HG03439 (cell line): ENCODE measurements around the gene SLC24A5.

Source experiments
- ATAC-seq: cut with Tn5 transposase; IDR thresholded peaks from one replicate; pipeline ENCODE4 v1.9.1; 2021; ENCODE audit warnings: mild to moderate bottlenecking, moderate library complexity; ENCODE audit not compliant: unreplicated experiment

Gene SLC24A5

DNA sequence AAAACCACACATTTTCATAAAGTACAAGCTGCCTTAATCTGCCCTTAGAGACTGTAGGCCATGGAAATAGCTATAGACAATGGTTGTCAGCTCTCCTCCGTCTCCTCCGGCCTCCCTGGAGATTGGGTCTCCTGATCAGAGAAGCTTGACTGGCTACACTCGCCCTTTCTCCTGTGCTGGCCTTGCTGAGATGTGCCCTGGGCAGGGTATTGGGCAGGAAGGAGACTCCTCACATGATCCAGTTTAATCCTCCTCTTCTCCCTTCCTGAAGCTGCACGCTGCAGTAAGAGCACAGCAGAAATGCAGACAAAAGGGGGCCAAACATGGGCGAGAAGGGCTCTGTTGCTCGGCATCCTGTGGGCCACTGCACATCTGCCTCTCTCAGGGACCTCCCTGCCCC is at the start of gene SLC24A5:
TSS of gene SLC24A5 (plus strand) at position 246 of the 400 bp plus-strand sequence. CDS start at position 301, 55 bp downstream.
- ATAC-seq = no peak

DNA sequence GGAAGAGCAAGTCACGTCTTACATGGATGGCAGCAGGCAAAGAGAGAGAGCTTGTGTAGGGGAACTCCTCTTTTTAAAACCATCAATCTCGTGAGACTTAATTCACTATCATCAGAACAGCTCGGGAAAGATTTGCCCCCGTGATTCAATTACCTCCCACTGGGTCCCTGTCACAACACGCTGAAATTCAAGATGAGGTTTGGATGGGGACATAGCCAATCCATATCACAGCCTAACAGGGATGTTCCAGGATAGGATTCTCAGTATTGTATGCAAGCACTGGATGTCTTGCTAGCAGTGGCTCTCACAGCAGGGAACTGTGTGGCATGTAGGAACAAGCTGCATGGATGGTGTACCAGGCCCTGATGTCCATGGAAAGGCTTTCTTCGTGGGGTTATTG is 47.8 kb upstream of the SLC24A5 start:
- no peak for ATAC-seq

GRCh38 chr15:48073881-48074280 is 46.9 kb upstream of the SLC24A5 start:
- ATAC-seq = no peak

DNA sequence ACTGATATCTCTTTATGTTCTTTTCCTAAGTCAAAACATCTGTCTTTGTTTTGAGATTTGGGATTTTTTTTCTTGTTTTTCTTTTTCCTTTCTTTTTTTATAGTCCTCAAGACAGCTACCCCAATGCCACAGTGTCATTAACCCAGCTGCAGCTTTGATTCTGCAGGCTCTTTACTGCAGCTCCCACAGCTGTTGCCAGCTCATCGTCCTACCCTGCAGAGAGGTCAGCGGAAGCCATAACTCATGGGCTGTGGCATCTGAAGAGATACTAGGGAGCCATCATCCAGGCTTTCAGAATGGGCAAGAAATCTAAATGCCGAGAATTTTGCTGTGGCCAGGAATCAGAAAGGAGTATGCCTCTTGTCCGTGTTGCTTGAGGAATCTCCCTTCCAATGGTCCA is 44.3 kb upstream of the SLC24A5 start:
- no peak for ATAC-seq

- ATAC-seq = no peak
Measured at GRCh38 chr15:48077616-48078184, 43.1 kb upstream of the SLC24A5 start.

- ATAC-seq = no peak
Measured at GRCh38 chr15:48084759-48085590, 35.8 kb upstream of the SLC24A5 start.

GRCh38 chr15:48085591-48085930 is 35.2 kb upstream of the SLC24A5 start:
- no peak for ATAC-seq

DNA sequence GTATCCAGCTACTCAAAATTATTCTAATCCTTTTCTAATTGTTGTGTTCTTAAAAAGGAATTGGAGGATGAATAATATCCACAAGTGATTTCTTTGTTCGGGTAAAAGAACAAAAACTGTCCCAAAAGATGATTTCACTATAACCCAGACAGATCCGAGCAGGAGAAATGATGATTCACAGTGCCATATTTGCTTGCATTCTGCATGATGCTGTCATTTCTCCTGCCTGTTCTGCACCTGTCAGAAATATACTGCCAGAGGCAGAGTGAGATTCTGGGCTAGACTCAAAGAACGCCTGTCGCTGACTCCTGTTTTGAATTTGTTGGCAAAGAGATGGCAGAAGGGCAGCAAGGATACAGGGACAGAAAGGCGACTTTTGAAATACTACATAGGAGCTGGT is 34.7 kb upstream of the SLC24A5 start:
- ATAC-seq = no peak

GRCh38 chr15:48086576-48086975 is 34.2 kb upstream of the SLC24A5 start:
- no peak for ATAC-seq

DNA sequence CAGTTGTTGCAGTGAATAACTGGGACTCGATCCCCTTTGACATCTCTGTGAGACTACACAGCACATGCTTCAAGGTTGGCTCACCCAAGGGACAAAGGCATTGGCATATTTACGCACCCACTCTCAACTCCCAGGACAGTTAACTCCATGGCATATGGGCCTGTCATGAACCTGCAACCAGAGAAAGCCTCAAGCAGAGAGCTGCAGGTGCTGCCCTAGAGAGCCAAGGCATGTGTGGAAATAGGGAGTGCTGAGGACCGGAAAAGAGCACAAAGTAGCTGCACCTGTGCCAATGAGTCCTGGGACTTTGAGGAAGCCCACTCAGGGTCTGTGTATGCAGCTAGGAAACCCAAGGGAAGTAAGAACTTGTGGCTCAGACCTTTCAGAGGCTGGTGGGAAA is 32.9 kb upstream of the SLC24A5 start:
- ATAC-seq = no peak

DNA sequence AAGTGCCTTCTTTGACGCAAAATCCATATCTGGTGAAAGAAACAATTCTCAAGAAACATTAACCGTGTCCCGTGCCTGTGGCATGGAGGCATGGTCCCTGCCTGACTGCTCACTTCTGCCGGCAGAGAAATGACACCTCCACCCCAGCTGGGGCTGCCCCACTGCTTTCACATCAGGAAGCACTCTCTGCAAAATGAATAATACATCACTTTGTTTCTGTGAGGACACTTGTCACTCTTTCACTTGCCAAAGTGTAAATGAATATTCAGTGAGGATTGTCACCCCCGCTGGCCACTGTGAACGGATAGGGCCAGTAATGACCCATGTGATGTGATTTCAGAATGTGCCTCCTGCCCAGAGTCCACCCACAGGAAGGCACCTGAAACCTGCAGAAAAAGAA is 31.1 kb upstream of the SLC24A5 start:
- ATAC-seq = no peak

- ATAC-seq = no peak
Measured at GRCh38 chr15:48090115-48090514, 30.7 kb upstream of the SLC24A5 start.

DNA sequence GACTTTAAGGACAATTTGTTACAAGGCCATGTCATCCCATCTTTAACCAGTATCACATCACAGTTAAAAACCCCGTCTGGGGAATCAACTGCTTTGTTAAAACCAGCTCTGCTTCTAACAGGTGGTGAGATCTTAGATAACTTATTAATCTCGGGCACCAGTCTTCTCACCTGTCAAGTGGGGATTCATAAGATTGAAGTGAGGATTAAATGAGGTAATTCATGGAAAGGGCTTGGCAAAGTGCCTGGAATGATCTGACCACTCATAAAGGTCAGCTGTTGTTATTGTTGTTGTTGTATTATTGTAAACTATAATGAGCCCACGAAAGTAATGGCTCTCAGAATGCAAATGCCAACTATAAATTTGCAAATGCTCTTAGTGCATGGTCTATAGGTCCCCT is 30.1 kb upstream of the SLC24A5 start:
- ATAC-seq = no peak

- ATAC-seq = no peak
Measured at GRCh38 chr15:48091522-48091921, 29.3 kb upstream of the SLC24A5 start.

DNA sequence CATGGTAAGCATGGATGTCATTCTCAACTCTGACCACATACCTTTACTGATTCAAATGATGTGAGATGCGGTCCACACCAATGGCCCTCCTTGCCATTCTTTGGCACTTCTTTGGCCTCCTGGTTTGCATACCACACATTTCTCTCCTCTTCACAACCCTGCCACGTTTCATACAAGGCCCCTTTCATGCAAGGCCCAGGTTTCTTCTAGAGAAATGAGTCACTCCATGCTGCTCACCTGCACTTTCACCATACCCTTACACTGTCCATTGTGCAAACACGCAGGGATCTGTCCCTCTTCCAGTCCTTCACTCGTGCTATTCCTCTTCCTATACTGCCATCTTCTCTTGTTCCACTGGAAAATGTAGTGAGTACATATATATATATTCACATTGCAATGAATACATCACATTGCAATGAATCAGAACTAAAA is 24.4 kb upstream of the SLC24A5 start:
- no peak for ATAC-seq

GRCh38 chr15:48096813-48097212 is 24.0 kb upstream of the SLC24A5 start:
- ATAC-seq = no peak

GRCh38 chr15:48097264-48097663 is 23.5 kb upstream of the SLC24A5 start:
- ATAC-seq = no peak

DNA sequence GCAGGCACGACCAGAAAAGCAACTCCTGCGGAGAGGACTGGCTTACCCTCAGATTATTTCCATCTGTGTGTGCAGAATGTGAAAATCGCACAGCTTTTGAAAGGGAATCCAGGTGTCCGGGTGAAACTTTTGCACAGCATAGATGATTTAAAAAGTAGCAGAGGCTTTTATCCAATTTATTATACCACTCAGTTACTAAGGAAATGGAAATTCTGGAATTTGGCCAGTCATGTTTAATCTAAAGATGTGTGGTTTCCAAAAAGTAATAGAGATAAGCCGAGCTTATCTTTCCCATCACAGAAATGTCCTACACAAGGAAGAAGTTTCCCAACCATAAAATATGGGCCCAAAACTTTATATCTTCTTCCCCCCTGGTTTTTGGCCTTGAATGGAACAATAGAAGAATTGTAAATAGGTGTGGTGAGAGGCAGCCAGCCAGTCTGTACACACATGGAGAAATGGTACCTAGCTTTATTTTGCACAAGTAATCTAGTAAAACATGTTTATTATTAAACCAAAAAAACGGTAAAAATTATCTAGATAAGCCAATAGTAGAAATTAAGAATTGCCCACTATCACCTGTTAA is 19.3 kb upstream of the SLC24A5 start:
- no peak for ATAC-seq

DNA sequence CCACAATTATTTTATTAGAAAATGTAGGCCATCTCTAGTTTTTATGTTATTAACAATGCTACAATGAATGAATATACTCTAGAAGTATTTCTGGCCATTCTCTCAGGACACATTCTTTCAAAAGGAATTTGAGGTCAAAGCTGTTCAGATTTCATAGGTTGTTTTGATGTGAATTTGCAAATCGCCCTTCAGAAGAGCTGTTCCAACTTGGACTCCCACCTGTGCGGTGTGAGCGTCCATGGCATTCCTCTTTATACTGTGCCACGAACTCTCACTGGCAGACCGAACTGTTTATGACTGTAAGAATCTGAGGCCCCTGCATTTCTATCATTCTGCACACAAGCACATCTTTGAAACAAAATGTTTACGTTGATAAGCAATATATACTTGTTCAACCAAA is 18.6 kb upstream of the SLC24A5 start:
- no peak for ATAC-seq

DNA sequence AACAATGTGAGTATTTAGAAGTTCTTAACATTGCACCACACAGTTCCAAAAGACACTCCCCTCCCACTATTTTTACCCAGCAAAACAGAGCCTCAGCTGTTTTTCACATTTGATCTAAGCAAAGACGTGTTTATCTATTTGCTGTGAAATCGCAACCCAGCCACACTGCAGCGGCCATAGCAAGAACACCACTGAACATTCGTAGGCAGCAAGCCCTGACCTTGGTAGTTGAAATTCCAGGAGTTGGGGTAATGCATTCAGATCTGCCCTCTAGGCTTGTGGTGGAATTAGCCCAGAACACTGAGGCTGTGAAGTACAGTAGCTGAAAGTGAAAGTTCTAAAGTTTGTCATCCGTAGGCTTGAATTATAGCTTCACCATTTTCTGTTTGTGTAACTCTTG is 17.1 kb upstream of the SLC24A5 start:
- no peak for ATAC-seq

GRCh38 chr15:48105936-48106335 is 14.9 kb upstream of the SLC24A5 start:
- ATAC-seq = no peak

DNA sequence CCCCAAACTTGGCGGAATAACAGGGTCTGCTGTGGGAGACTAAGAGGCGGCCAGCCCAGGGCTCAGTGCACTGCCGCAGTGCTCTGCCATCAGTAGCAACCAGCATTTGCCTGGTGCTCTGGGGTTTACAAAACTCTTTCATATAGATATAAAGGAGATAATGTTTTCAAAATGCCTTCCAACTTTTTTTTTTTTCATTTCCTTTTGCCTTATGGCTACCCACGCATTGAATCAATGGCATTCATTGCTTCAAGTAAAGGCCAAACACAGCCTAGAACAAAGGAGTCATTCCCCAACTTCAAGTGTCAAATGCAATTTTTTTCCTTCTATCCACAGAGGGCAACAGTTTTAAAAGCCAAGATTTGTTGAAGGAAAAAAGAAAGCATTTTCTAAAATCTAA is 11.6 kb upstream of the SLC24A5 start:
- ATAC-seq = no peak
